ENCODE data around the gene DNAJC21.
"Not testable (repeated sequence)": the region's sequence is repeated elsewhere in the genome, so short reads cannot be mapped to it uniquely, and the experiment has no call there.

The DNAJC21 gene

DNA sequence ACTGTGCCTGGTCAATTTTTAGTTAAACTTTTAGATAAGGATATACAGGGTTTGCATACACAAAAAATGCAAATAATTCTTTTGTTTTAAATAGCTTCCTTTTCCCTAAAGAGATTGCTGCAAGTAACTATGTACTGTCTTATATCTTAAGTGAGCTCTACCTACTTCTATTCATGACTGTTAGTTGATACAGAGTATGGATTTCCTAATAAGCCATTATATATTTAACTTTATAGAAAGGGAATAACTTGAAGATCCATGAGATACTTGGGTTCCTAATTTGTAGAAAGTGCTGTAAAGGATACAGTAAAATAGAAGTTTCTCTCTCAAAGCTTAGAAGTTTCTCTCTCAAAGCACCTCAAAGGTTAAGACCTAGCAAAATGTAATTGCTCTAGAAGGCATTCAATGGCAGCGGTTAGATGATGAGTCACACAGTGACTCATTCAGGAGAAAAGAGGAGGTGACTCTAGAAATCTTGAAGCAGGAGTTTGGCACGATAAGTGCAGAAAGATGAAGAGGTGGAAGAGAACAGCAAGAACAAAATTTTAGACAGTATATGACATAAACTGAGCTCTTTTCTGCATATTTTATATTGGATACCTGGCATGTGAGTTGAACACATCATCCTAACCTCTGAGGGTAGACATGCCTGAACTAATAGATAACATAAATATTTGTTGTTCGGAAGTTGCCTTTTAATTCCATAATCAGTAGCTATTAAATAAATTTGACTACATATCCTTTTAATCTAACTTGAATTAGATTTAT, 5.5 kb upstream of the DNAJC21 start:
- no peak for DNase-seq

DNA sequence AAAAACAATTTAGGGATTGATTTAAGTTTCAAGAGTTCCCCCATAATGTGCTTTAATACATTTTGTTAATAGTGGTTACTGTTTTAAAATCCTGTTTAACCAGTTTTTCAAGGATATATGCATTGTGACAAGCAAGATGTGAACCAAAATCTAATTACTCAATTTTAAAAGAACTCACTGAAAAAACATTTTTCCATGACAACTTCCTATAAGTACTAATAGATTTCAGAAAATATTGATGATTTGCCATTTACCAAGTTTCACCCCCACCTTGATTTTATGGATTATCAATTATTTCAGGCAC, 4.9 kb upstream of the DNAJC21 start:
- DNase-seq, result no peak

DNA sequence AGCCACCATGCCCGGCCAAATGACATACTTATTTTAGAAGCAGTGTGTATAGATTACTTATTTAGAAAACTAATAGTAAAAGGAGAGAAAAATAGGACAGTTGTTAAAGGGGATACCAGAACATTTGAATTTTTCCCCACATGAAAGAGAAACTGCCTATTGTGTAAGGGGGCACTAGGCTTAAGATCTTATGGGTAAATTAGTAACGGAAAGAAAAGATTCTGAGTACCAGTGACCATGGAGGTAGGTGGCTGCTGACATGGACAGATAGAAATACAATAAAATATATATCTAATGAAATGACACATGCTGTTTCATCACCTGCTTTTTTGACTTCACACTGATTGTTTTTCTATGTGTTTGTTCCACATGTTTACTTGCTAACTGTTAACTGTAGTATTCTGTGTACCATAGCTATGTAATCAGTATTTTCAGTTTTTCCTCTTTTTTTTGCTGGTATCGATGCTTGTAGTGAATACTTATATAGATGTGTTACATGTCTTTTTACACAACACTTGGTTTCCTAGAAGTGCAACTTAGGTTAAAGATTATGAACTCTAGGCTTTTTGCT, 3.0 kb upstream of the DNAJC21 start:
- no peak for DNase-seq

DNA sequence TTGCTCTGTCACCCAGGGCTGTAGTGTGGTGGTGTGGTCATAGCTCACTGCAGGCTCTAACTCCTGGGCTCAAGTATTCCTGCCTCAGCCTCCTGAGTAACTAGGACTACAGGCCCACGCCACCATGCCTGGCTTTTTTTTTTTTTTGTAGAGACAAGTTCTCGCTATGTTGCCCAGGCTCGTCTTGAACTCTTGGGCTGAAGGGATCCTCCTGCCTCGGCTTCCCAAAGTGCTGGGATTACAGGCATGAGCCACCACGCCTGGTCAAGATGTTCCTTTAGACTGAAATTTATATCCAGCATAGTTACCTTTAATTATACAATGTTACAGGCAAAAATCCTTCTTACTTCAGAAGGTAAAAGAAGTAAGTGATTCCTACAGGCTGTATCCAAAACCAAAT, 1.6 kb upstream of the DNAJC21 start:
- DNase-seq, result no peak

DNA sequence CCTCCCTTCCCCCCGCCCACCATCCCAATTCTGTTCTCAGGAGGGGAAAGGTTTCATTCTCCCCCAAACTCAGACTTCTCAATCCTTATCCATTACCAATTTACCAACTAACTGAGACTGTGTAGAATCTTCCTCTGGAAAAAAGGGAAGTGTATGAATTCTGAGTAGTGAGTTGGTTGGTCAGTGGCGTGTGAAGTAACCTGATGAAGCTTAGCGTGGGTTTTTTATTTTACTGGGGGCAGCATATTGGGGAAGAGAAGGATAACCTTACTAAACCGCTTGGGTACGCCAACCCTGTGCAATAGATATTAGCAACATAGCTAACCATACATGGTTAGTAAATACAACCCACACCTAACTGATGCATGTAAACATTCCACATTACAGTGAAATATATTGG, 1.1 kb upstream of the DNAJC21 start:
- DNase-seq, result no peak

DNA sequence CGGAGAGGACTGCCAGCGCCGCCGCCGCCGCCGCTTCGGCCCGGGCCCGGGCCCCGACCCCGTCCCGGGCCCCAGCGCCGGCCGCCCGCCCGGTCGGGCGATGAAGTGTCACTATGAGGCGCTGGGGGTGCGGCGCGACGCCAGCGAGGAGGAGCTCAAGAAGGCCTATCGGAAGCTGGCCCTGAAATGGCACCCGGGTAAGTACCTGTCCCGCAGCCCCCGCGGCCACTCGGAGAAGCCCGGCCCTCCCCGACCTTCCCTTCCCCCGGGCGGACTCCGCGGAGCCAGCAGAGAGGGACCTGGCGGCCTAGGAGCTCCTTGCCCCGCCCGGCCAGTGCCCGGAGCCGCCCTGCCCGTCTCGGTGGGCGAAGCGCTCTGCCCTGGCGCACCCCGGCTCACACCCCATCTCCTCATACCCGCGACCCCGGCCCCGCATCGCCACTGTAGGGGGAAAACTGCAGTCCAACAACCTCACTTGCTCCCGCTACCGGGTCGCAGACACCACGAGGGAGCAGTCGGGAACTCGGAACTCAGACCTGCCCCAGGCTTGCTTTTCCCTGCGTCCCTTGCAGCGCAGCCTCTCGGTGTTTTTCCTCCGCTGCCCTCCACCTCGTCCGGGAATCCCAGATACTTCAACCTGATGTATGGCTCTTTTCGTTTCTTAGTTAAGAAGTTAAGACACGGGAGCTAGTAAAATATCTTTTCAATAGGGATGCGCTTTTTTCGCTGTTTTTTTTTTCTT, 532 bp downstream of the DNAJC21 start:
- DNase-seq, result peak; percentile 76

DNA sequence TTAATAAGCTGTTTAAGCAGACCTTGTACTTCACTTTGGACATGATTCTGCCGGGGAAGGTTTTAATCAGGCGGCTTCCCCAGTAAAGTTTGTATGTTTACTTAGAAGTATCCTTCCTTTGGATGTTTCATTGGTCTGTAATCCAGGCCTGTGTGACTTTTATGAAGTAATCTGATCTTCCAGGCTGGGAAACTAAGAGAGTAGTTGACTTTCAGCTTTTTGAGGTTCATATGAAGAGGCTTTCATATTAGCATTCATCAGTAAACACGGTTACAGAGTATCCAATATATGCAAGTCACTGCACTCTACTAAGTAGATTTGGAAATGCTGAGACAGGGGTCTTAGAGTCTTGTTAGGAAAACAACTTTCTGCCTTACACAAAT, 1.1 kb downstream of the DNAJC21 start:
- DNase-seq, result no peak

DNA sequence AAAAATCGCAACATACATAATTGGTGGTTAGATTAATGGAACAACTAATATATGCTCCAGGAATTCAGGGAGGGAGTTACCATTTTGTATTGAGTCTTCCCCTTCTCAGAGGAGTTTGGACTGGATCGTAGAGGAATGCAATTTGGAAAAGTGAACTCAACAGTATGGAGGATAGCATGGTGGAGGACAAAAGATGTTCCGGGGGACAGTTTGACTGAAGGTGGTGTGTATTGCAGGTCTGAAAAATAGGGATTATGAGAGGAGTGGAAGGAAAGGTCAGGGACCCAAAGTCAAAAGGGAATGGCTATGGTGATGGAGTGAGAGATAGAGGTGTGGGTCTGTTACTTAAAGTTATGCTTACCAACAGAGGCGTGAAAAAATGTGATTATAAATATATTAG, 1.5 kb downstream of the DNAJC21 start:
- no peak for DNase-seq

DNA sequence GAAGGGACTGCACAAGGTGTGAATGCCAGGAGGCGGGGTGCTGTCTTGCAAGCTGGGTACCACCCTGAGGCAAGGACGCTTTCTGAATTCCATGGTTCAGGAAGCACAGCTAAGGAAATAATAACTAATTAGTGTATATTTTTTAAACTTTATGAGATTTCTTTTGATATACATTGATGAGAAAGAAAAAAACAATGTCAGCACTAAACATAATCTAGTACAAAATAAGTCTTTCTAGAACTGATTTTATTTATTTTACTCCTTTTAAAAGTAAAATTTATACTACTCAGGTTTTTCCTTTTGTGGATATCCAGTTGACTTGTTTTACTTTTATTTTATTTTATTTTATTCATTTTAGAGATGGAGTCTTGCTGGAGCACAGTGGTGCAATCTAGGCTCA, 3.6 kb downstream of the DNAJC21 start:
- no peak for DNase-seq

DNA sequence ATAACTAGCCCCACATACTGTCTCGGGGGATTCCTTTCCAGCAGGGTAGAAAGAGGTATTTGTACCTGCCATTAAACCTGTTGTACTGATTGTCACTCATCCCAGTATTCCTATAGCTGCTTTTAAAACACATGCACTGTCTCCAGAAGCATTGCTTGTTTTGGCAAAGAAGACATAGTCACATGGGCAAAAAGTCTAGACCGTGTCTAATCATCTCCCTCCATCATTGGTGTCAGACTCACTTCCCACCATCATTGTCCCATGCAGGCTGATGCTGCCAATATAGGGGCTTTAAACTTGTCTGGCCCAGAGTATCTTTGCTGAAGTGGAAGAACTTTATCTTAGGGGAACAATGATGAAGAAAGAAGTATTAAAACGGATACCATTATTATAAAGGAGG, 12.6 kb downstream of the DNAJC21 start:
- DNase-seq, result no peak

DNA sequence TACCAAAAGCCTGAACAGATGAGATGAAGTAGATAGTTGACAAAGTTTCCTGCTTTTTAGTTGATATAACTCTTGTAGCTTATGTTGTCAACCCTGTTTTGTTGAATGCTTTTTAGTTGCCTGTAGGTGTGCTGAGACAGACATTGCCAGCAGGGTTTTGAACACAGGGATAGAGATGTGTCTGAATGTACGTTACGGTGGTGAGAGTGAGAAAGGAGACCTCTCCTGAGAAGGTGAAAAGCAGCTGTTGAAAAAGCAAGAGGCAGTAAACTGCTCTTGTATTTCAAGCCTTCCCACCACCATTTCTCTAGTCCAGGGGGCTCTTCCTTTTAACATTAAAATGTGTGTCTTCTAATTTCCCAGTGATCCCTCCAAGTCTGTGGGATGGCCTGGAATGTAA, 14.7 kb downstream of the DNAJC21 start:
- no peak for DNase-seq

DNA sequence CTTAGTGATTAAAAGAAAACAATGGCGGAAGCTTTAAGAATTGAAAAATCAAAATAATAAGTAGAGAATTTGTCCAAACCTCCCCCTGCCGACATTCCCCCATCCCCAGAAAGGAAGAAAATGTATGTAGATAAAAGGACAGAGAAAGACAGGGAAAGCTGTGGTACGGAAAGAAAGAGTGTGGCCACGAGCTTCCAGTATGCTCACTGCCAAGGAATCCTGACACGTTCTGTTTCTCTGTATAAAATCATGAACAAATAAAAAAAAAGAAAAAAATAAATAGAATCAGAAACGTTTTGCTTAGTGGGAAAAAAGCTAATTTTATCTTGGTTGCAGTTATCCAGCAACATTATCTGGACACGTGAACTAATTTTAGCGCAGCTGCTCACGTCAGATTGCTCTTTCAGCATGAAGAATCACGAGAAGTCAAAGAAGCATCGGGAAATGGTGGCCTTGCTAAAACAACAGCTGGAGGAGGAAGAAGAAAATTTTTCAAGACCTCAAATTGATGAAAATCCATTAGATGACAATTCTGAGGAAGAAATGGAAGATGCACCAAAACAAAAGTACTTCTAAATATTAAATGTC, 15.2 kb downstream of the DNAJC21 start:
- no peak for DNase-seq

DNA sequence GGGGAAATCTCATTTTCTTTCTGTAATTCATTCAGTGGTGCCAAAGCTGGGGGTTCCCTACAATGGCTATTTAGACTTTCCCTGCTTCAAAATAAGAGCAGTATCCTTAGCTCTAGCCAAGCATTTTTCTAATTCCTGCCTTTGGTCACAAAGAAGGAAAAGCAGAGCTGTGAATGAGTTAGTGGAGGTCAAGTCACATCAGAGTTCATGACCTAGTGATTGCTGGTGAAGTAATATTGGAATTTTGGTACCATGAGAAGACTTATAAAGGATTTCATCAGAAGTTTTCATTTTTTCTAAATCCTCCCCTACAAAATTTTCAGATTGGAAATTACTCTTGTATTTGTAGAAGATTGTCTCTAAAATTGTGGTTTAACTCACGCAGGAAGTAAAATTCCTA, 28.0 kb downstream of the DNAJC21 start:
- DNase-seq, result no peak

DNA sequence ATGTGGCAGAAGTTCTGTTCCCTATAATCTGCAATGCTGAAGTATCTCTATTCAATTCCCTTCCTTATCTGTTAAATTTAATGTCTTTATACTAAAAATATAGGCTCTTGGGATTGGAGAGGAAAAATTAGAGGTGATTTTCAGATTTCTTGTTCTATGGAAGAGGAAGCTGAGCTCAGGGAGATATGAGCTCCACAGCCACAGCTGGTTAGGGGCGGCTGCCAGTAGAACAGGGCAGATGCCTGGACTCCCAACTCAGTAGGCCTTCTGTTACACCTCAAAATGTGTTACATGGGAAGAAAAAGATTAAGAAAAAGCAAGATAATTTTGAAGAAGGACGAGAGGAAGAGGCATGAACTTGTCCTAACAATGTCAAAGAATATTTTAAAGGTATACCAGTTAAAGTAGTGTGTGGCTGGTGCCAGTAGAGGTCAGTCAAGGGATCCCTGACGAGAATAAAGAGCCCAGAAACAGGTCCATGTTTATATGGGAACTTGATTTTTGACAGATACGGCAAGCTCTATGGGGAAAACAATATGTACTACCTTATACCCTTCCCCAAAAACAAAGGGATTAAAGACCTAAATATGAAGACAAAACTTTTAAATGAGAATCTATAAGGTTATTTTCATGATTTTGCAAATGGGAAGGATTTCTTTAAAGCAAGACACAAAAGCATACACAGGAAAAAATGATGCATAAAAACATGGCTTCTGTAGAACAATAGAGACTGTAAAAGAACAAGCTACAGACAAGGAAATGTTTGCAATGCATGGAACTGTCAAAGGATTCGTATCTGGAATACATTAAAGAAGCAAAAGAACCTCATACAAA, 28.7 kb downstream of the DNAJC21 start:
- DNase-seq, result peak; percentile 3

DNA sequence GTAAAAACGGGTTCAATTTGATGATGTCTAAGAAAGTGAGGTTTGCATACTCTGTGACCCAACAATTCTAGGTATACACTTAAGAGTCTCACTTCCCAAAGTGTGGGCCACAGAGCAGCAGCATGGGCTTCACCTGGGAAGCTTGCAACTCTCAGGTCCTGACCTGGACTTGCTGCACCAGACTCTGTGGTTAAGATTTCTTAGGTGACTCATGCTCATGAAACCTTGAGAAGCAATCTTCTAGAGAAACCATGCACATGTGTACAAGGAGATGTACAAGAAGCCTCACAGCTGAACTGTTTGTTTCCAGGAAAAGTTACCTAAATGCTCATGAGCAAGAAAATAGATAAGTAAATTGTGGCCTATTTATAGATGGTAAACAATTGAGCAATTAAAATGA, 30.0 kb downstream of the DNAJC21 start:
- DNase-seq, result no peak

DNA sequence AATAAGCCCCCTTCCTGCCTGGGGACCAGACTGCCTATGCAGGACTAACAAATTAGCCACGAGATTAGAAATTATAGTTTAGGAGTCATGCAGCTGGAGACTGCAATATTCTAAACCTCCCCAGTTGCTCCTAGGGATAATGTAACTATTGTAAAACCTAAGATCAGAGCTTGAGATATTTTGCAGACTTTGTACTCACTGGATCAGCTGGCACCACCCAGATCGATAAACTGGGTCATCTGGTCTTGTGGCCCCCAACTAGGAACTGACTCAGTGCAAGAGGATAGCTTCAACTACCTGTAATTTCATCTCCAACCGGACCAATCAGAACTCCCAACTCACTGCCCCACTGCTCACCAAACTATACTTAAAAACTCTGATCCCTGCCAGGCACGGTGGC, 38.2 kb downstream of the DNAJC21 start:
- no peak for DNase-seq

DNA sequence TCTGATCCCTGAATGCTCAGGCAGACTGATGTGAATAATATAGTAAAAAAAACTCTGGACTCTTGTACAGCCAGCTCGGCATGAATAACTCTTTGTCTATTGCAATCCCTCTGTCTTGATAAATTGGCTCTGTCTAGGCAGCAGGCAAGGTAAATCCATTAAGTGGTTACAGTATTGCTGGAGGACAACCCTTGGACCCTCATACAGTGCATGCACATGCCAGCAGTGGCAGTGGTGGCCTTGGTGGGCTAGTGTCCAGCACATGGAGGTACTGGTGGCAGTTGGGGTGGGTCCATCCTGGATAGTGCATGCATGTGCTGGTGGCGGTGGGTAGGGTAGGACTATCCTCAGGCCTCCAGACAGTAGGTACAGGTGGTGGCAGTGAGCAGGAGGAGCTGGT, 38.9 kb downstream of the DNAJC21 start:
- DNase-seq, result no peak

DNA sequence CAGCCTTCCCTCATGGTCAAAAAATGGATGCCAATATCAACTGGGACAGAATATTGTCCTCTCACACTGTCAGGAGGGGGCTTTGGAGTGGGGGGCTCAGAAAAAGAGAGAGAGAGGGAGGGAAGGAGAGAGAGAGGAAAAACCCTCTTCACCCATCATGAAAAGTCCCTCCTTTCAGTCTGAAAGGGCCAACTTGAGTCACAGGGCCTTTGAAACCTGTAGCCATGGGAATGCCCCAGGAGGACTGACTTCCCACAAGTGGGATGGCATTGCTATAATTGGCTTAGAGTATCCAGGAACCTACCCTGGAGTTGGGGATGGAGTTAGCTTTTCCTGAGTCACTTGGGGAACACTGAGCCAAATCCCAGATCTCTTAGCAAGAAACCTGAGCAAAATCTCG, 41.2 kb downstream of the DNAJC21 start:
- DNase-seq, result no peak

DNA sequence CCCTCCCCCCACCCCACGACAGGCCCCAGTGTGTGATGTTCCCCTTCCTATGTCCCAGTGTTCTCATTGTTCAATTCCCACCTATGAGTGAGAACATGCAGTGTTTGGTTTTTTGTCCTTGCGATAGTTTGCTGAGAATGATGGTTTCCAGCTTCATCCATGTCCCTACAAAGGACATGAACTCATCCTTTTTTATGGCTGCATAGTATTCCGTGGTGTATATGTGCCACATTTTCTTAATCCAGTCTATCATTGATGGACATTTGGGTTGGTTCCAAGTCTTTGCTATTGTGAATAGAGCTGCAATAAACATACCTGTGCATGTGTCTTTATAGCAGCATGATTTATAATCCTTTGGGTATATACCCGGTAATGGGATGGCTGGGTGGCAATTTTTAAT, 42.3 kb downstream of the DNAJC21 start:
- DNase-seq, result not testable (repeated sequence)

DNA sequence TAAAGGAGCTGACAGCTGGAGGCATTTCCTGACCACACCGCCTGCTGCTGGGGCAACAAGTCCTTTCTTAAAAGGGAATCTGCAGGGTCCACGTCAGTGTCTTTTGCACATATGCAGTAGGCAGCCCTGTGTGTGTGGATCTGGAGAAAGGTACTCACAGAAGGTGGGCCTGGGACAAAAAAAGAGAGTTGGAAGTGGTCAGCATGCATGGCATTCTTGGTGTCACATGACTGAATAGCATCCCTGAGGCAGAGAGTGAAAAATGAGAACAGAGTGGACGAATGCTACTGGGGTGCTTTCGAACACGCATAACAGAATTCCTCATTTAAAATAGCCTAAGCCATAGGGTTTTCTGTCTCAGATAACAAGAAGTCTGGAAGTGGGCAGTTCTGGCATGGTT, 47.0 kb downstream of the DNAJC21 start:
- DNase-seq, result no peak

DNA sequence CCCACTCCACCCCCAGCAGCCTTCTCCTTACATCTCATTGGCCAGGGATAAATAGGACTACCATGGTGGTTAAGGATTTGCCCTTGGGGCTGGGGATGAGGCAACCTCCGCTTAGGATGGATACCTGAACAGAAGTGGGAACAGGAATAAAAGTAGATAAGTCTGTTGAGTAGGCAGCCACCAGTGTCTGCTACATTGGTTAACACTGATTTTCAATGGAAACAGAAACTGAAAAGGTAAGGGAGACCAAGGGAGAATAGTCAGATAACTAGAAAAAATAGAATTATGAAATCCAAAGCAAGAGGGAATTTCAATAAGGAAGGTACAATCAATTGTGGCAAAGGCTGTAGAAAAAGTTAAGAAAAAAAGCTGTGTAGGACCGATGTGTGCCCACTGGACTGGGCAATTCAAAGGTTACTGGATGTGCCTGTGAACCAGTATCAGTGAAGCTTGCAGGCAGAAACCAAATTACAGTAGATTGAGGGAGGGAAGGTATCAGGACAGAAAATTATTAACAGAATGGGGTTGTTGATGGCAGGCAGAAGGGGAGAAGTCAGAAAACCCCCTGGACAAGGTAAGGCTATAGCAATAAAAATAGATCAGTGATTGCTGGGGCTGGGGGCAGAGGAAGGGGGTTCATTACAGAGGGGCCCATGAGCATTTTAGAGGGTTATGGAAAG, 48.7 kb downstream of the DNAJC21 start:
- DNase-seq, result no peak

DNA sequence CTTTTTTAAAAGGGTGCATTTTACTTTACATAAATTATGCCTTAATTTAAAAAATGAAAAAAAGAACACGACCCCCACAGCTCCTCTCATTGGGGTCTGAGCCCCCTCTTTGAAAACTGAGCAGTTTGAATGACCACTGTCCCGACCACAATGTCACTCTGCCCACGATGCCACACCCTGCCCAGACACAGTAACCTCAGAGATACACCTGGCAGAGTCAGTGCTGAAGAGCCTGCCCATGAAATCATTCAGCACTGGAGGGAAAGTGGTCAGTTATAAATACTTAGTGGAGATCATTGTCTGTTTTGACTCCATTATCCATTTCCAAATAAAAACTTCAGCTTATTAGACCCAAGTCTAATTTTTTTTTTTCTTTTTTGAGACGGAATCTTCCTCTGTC, 49.3 kb downstream of the DNAJC21 start:
- DNase-seq, result no peak

DNA sequence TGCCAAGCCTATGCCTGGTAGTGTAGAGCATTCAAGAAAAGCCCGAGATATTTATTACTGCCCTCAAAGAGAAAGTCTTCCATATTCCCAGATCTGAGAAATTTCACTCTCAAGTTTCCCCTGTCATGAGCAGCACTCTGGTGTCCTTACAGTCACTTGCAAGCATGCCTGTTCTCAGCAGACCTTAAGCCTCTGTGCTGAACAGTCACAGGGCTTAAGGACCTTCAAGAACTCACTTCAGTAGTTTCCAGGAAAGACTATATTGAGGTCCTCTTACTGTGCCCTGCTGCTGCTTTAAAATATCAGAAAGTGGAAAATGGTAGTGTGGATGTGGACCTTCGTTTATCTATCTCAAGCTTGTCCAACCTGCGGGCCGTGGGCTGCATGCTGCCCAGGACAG, 53.5 kb downstream of the DNAJC21 start:
- no peak for DNase-seq

Measured in NCI-H345 (cell line).